ENCODE measurements around the gene SLC2A9. TPM values are rescaled to one million over a fixed set of nuclear protein-coding genes. Genes with fewer than 3 reads are reported as not detected.

SLC2A9 gene
- total and polyA plus RNA-seq, 2 of the 4 experiments (the other 2 are of a cell fraction), result 0.72 to 2.1 TPM

DNA sequence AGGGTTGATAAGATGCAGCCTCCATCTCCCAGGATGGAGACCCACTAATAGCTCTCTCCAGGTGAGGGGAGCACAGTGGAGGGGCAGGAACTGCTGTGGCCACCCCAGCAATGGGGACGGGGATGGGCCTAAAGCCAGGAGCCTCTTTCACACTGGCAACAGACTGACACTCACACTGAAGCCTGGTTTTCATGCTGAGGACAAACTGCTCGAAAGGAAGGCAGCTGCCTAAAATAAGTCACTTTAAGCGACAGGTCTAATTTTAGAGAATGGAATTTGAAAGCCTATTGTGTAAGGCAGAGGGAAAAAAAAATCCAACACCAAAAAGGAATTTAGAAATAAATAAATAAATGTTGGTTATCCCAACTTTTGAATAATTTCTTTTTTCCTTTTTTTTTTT lies 104.4 kb downstream of the SLC2A9 start:
- Histone ChIP-seq H3K27ac (ENCODE audit: insufficient read depth, low read length) (no peak overlapping the region), H2AFZ (replicated peaks; ENCODE audit: low read length, poor library complexity) (no peak overlapping the region), H4K8ac (ENCODE audit: low read depth in 2 of 2, low read length in 2 of 2) (no peak overlapping the region), H2AK5ac (ENCODE audit: low read depth, low read length) (no peak overlapping the region), H2BK20ac (ENCODE audit: low read depth, low read length) (no peak overlapping the region), H4K91ac (ENCODE audit: insufficient read depth, low read depth, low read length) (no peak overlapping the region), H3K14ac (replicated peaks; ENCODE audit: low read depth, low read length) (no peak overlapping the region), H2BK5ac (ENCODE audit: low read depth, low read length, poor library complexity, severe bottlenecking) (no peak overlapping the region), H3K4me1 (ENCODE audit: control insufficient read depth, insufficient read depth, low read length) (no peaks in the 10 kb centered on the region), H2AK9ac (replicated peaks; ENCODE audit: low read depth, low read length, poor library complexity) (no peak overlapping the region), H3K27me3 (ENCODE audit: control insufficient read depth, insufficient read depth, low read length) (no peaks in the 10 kb centered on the region; the same call in 1 of the 2 replicates), H3K4ac (ENCODE audit: low read depth, low read length) (no peak overlapping the region), H2BK120ac (ENCODE audit: low read depth, low read length) (no peak overlapping the region), H4K5ac (ENCODE audit: low read depth, low read length) (no peak overlapping the region), H3K23ac (ENCODE audit: low read depth, low read length) (no peak overlapping the region), H3K9ac (ENCODE audit: low read depth, low read length) (no peak overlapping the region), H3K79me1 (ENCODE audit: low read depth in 1 of 2, low read length in 2 of 2) (no peaks in the 10 kb centered on the region), H3K36me3 (ENCODE audit: control insufficient read depth, insufficient read depth, low read length) (no peaks in the 10 kb centered on the region), H2BK15ac (ENCODE audit: low read depth, low read length) (no peak overlapping the region), H3K4me2 (ENCODE audit: low read depth, low read length) (no peak overlapping the region), H3K4me3 (ENCODE audit: insufficient read depth, low read depth, low read length) (no peak overlapping the region), H3K18ac (ENCODE audit: low read depth, low read length) (no peak overlapping the region), H4K20me1 (ENCODE audit: insufficient read depth, low read length) (no peaks in the 10 kb centered on the region), H3K56ac (ENCODE audit: extremely low read depth, insufficient read depth, low read length) (no peak overlapping the region), H3K9me1 (ENCODE audit: insufficient read depth, low read length) (no peaks in the 10 kb centered on the region), H3K9me3 (ENCODE audit: control insufficient read depth, insufficient read depth, low read length) (no peaks in the 10 kb centered on the region)
- intact Hi-C loops (cut with micrococcal nuclease), result no loop called here
- CTCF ChIA-PET, result no interaction called here
- POLR2A ChIA-PET (ENCODE audit: unreplicated experiment), result no interaction called here
- no CpG with 5 or more reads among the region's 3 CpGs for WGBS, 2 experiments (ENCODE audit: extremely low coverage in 2 of 2, insufficient read length in 1 of 2)
- TF ChIP-seq SMC3 (IDR thresholded peaks at IDR 0.05; ENCODE audit: low read depth, low read length) (no peak), RCOR1 (IDR thresholded peaks at IDR 0.05; ENCODE audit: insufficient replicate concordance, low read length) (no peak), RAD21 (IDR thresholded peaks at IDR 0.05; ENCODE audit: low read length) (no peak), MAFK (IDR thresholded peaks at IDR 0.05; ENCODE audit: low read depth, low read length) (no peak), MAZ (IDR thresholded peaks at IDR 0.05; ENCODE audit: borderline replicate concordance, low read depth, low read length) (no peak)
- TF ChIP-seq, protein P1, sequence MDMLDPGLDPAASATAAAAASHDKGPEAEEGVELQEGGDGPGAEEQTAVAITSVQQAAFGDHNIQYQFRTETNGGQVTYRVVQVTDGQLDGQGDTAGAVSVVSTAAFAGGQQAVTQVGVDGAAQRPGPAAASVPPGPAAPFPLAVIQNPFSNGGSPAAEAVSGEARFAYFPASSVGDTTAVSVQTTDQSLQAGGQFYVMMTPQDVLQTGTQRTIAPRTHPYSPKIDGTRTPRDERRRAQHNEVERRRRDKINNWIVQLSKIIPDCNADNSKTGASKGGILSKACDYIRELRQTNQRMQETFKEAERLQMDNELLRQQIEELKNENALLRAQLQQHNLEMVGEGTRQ (IDR thresholded peaks at IDR 0.05; ENCODE audit: low read depth, low read length), result no peak
- in situ Hi-C loops (cut with MboI; ENCODE audit: low sequenced_read_pairs), result no loop called here
- no peak for DNase-seq
- BruUV-seq (replicated peaks), result no TSS peak
- no peak for ATAC-seq (ENCODE audit: low read depth)
- dilution Hi-C loops (cut with HindIII; ENCODE audit: low sequenced_read_pairs, unreplicated experiment), result no loop called here
